Immature natural killer cell (primary cell): ENCODE data around the gene ERCC2. TPM values are rescaled to one million over a fixed set of nuclear protein-coding genes. Genes with fewer than 3 reads are reported as not detected.
"Not testable (repeated sequence)": the region's sequence is repeated elsewhere in the genome, so short reads cannot be mapped to it uniquely, and the experiment has no call there.

Experiments
- DNase-seq, 3 donors: peaks; one replicate each; pipeline ENCODE4 v3.0.0; 2022; ENCODE audit warnings: mixed read lengths in 1 of 3
- H3K27ac Mint-ChIP-seq, 6 donors: one replicate each; pipeline ENCODE4 v1.8.0; 2020; ENCODE audit warnings: mixed read lengths in 6 of 6, mild to moderate bottlenecking in 5 of 6, inconsistent platforms in 4 of 6, moderate library complexity in 3 of 6
- H3K27me3 Mint-ChIP-seq, 3 donors: one replicate each; pipeline ENCODE4 v1.8.0; 2020 to 2021; ENCODE audit warnings: low read depth in 3 of 3, mild to moderate bottlenecking in 3 of 3, mixed read lengths in 3 of 3, moderate library complexity in 3 of 3, inconsistent platforms in 1 of 3
- H3K36me3 Mint-ChIP-seq, 3 donors: one replicate each; pipeline ENCODE4 v1.8.0; 2020; ENCODE audit warnings: mixed read lengths in 3 of 3, inconsistent platforms in 2 of 3, mild to moderate bottlenecking in 2 of 3
- H3K4me1 Mint-ChIP-seq, 2 donors: one replicate each; pipeline ENCODE4 v1.8.0; 2020; ENCODE audit warnings: inconsistent platforms in 2 of 2, mild to moderate bottlenecking in 2 of 2, mixed read lengths in 2 of 2, moderate library complexity in 1 of 2
- H3K4me3 Mint-ChIP-seq, 5 donors: one replicate each; pipeline ENCODE4 v1.8.0; 2020; ENCODE audit warnings: mild to moderate bottlenecking in 5 of 5, mixed read lengths in 5 of 5, inconsistent platforms in 3 of 5, moderate library complexity in 3 of 5
- H3K9me3 Mint-ChIP-seq, 6 donors: one replicate each; pipeline ENCODE4 v1.8.0; 2020; ENCODE audit warnings: mild to moderate bottlenecking in 6 of 6, mixed read lengths in 6 of 6, inconsistent platforms in 4 of 6, moderate library complexity in 3 of 6
- polyA plus RNA-seq, 3 donors: library from polyadenylated mRNA; unstranded; fragments of 300-500 nt; fragmentation: Illumina TruSeq; gene quantifications; one replicate each; pipeline ENCODE4 v1.2.3, GENCODE V29; 2021

ERCC2 gene
- polyA plus RNA-seq, 3 donors from 2014 or later: 2.4 to 8.7 (median 3.1) TPM

DNA sequence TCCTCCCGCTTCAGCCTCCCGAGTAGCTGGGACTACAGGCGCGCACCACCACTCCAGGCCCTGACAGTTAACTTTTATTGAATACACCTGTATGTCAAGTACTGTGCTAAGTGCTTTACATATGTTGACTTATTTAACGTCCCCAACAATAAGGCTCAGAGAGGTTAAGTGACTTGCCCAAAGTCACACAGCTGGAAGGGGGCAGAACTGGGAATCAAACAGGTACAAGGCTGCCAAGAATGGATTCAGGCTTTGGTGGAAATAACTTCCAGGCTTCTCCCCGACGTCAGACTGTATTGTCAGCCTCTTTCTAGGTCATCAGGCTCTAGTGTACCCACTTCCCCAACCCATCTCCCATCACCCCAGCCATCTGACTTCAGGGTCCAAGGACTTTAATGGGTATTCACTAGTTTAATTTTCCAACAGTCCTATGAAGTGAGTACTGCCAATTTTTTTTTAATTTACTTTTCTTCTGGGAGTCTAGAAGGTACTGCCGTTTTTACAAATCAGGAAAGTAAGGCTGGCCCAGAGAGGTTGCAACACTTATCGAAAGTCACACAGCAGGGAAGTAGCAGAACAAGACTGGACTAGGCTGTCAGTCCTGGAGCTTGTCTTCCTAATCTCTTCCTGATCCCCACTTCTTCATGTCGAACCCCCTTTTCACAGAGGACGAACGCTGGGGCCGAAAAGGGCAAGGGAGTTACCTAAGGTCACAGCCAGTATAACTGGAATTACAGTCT lies 42.8 kb downstream of the ERCC2 start:
- peaks cover 0 to 2% (median 1%) of the 10 kb centered on the region in 3 donors for H3K27me3 Mint-ChIP-seq
- DNase-seq: no peak
- no peaks in the 10 kb centered on the region for H3K36me3 Mint-ChIP-seq
- H3K4me3 Mint-ChIP-seq: no peak overlapping the region
- no peaks in the 10 kb centered on the region for H3K9me3 Mint-ChIP-seq
- H3K4me1 Mint-ChIP-seq: no peaks in the 10 kb centered on the region
- H3K27ac Mint-ChIP-seq: no peak overlapping the region

DNA sequence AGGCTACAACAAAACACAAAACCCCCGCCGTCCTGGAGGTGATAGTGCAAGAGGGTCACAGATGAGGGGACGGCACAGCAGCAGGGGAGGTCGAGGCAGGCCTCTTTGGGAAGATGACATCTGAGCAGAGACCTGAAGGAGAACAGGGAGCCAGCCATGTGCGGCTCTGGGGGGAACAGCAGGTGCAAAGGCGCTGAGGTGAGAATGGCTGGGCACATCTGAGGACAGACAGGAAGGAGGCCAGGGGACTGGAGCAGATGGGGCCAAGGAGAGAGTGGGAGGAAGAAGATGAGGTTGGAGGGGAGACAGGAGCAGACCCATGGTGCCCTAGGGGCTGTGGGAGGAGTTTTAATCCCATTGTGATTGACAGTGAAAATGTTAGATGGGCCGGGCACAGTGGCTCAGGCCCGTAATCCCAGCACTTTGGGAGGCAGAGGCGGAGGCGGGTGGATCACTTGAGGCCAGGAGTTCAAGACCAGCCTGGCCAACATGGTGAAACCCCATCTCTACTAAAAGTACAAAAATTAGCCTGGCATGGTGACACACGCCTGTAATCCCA lies 45.9 kb downstream of the ERCC2 start:
- DNase-seq: no peak
- Mint-ChIP-seq H3K4me1 (no peaks in the 10 kb centered on the region), H3K27me3 (peaks cover 4 to 5% (median 4%) of the 10 kb centered on the region in 3 donors), H3K36me3 (no peaks in the 10 kb centered on the region), H3K9me3 (no peaks in the 10 kb centered on the region), H3K4me3 (no peak overlapping the region), H3K27ac (no peak overlapping the region)

DNA sequence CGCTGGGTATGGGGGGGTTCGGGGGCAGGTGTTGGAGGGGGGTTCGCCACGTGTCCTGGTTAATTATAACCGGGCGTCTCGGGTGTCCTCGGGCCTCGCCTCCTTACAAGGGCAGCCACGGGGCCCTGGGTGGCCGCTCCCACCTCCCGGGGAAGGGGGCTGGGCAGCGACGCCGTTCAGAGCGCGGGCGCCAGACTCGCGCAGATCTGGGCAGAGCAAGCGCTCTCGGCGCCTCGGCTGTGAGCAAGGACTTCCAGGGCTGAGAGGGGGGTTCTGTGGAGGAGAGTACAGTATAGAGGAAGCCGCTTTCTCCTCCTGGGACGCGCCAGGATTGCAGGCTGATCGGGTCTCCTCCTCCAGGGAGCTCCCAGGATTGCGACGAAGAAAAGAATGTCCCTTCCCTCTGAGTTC lies 46.7 kb downstream of the ERCC2 start:
- Mint-ChIP-seq H3K27ac (no peak overlapping the region), H3K27me3 (peaks cover 2 to 7% (median 4%) of the 10 kb centered on the region in 3 donors), H3K36me3 (no peaks in the 10 kb centered on the region), H3K9me3 (no peaks in the 10 kb centered on the region), H3K4me3 (no peak overlapping the region), H3K4me1 (no peaks in the 10 kb centered on the region)
- DNase-seq: no peak

DNA sequence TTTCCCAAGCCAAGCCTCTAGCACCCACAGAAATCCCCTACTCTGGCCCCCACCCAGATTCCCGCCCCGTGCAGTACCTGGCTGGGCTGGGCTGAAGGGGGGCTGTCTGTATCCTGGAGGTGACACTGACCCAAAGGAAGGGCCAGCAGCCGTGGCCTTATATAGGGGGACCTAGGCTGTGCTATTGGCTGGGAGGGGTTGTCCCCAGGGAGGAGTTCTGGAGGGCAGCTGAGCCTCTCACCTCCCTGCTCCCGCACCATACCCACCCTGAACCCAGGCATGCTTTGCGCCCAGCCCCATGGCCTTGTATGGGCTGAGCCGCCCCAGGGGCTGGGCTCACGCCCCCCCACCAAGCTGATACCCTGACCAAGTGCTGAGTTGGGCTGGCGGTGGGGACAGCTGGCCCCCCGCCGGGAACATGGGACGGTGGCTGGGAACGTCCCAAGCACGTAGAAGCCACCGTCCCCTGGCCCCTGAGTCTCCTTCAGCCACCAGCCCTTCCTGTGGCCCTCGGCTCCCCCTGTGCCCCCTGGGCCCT lies 47.6 kb downstream of the ERCC2 start, which contains the start of gene CKM:
Gene CKM, minus strand, starts transcription at position 132 of the 538 bp plus-strand sequence. CDS start 3,162 bp downstream, outside the sequence.
- H3K36me3 Mint-ChIP-seq: no peaks in the 10 kb centered on the region
- H3K9me3 Mint-ChIP-seq: no peaks in the 10 kb centered on the region
- DNase-seq: no peak
- no peak within 1 kb of the TSS for H3K27ac Mint-ChIP-seq
- peaks cover 4 to 9% (median 4%) of the 10 kb centered on the region in 3 donors for H3K27me3 Mint-ChIP-seq
- no peak within 1 kb of the TSS for H3K4me3 Mint-ChIP-seq
- no peaks in the 10 kb centered on the region for H3K4me1 Mint-ChIP-seq

DNA sequence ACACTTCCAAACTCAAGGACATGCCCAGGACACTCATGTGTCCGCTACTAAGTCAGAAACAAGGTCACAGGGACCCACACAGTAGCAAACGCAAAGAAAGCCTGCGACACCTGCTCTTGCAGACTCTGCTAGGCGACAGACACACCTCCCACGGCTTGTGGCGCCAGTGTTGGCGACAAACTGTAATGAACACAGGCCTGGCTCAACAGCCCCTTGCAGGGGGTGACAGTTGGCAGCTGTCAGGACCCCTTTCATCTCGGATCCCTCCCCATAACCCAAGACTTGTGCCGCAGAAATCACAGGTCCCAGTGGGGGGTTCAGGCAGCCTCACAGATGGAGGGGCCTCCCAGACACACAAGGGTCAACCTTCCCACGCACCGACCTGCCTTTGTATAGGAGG lies 48.1 kb downstream of the ERCC2 start:
- DNase-seq: no peak

DNA sequence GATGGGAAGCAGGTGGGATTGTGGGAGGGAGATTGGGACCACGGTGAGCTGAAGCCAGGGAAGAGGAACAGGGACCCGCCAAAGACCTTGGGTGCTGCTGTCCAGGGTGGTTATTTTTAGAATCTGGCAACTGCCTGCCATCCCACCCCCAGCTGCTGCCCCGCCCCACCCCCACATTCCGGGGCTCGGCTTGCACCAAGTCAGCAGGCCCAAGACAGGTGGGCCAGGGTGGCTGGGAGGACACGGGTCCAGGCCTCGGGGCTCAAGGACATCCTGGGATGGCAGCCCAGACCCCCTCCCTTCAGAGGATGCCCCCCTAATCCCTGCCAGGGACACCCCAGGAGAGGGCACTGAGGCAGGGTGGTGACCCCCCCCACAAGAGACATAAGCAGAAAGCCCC lies 48.5 kb downstream of the ERCC2 start:
- H3K36me3 Mint-ChIP-seq: no peaks in the 10 kb centered on the region
- H3K4me1 Mint-ChIP-seq: no peaks in the 10 kb centered on the region

More for the DNA sequence above, 48.1 kb downstream of the ERCC2 start:
- Mint-ChIP-seq H3K27me3 (peaks cover 4 to 9% (median 4%) of the 10 kb centered on the region in 3 donors), H3K4me3 (no peak overlapping the region), H3K9me3 (no peaks in the 10 kb centered on the region), H3K36me3 (no peaks in the 10 kb centered on the region), H3K27ac (no peak overlapping the region), H3K4me1 (no peaks in the 10 kb centered on the region)

DNA sequence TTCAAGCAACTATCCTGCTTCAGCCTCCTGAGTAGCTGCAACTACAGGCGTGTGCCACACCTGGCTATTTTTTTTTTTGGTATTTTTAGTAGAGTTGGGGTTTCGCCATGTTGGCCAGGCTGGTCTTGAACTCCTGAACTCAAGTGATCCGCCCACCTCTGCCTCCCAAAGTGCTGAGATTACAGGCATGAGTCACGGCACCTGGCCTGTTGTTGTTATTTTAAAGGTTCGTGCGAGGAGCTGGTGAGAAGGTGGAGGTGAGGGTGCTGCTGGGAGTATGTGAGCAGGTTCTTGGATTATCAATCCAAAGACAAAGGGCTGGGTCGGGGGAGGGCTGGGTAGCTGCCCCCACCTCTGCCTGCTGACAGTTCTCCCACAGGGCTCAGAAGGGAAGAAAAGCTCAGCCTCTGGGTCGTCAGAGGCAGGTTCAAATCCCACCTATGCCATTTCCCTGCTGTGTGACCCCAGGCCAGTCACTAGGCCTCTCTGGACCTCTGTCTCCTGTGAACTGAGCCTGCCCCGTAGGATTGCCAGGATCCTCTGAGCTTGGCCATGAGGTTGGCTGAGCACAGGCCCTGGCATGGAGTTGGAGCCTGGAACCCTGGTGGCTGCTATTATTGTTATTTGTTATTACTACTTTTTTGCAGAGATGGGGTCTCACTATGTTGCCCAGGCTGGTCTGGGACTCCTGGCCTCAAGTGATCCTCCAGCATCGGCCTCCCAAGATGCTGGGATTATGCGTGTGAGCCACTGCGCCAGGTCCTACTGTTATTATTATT lies 49.2 kb downstream of the ERCC2 start:
- no peak overlapping the region for H3K27ac Mint-ChIP-seq
- no peak overlapping the region for H3K4me3 Mint-ChIP-seq
- no peak for DNase-seq
- H3K36me3 Mint-ChIP-seq: no peaks in the 10 kb centered on the region
- H3K4me1 Mint-ChIP-seq: no peaks in the 10 kb centered on the region
- no peaks in the 10 kb centered on the region for H3K9me3 Mint-ChIP-seq
- peaks cover 4 to 11% (median 6%) of the 10 kb centered on the region in 3 donors for H3K27me3 Mint-ChIP-seq

More for the DNA sequence above, 48.5 kb downstream of the ERCC2 start:
- H3K4me3 Mint-ChIP-seq: no peak overlapping the region
- peaks cover 4 to 11% (median 4%) of the 10 kb centered on the region in 3 donors for H3K27me3 Mint-ChIP-seq
- no peaks in the 10 kb centered on the region for H3K9me3 Mint-ChIP-seq
- no peak overlapping the region for H3K27ac Mint-ChIP-seq
- DNase-seq: no peak

DNA sequence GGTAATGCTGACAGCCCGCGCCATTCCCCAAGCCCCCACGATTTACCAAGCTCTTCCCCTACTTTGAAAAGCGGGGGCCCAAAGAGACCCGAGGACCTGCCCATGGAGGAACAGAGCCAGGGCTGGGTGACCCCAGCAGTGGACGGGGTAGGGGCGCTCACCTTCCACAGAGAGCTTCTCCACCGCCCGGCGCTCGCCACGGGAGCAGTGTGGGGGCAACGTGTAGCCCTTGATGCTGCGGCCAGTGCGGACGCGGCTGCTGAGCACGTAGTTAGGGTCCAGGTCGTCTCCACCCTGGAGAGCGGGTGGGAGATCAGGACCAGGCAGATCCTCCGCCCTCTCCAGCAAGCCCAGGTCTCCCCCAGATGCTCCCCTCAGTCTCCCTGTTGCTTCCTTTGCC lies 55.1 kb downstream of the ERCC2 start:
- Mint-ChIP-seq H3K4me1 (no peaks in the 10 kb centered on the region), H3K27me3 (peaks cover 2 to 8% (median 4%) of the 10 kb centered on the region in 3 donors), H3K27ac (no peak overlapping the region), H3K4me3 (no peak overlapping the region), H3K9me3 (no peaks in the 10 kb centered on the region), H3K36me3 (no peaks in the 10 kb centered on the region)
- no peak for DNase-seq

DNA sequence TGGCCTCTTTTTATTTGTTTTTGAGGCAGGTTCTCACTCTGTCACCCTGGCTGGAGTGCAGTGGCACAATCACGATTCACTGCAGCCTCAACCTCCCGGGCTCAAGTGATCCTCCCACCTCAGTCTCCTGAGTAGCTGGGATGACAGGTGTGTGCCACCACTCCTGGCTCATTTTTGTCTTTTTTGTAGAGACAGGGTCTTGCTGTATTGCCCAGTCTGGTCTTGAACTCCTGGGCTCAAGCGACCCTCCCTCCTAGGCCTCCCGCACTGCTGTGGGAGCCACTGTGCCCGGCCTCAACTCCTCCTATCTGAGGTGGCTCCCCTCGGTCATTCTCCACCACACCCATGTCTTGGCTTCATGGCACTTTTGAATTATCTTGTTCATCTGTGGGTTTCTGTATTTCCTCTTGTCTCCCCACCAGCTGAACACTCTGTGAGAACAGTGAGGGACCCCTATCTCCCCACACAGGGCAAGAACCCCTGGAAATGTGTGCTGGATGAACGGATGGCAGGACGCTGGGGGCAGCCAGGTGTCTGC lies 55.6 kb downstream of the ERCC2 start:
- Mint-ChIP-seq H3K27ac (no peak overlapping the region), H3K4me3 (no peak overlapping the region), H3K9me3 (no peaks in the 10 kb centered on the region), H3K27me3 (peaks cover 2 to 8% (median 4%) of the 10 kb centered on the region in 3 donors), H3K4me1 (no peaks in the 10 kb centered on the region), H3K36me3 (no peaks in the 10 kb centered on the region)
- no peak for DNase-seq

DNA sequence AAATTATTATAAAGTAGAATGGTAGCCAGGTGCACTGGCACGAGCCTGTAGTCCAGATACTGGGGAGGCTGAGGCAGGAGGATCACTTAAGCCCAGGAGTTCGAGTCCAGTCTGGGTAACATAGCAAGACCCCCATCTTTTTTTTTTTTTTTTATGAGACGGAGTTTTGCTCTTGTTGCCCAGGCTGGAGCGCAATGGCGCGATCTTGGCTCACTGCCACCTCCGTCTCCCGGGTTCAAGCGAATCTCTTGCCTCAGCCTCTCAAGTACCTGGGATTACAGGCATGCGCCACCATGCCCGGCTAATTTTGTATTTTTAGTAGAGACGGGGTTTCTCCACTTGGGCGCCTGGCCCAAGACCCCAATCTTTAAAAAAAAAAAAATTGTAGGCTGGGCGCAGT lies 58.1 kb downstream of the ERCC2 start:
- H3K27me3 Mint-ChIP-seq, H3K36me3 Mint-ChIP-seq: not testable (repeated sequence)

DNA sequence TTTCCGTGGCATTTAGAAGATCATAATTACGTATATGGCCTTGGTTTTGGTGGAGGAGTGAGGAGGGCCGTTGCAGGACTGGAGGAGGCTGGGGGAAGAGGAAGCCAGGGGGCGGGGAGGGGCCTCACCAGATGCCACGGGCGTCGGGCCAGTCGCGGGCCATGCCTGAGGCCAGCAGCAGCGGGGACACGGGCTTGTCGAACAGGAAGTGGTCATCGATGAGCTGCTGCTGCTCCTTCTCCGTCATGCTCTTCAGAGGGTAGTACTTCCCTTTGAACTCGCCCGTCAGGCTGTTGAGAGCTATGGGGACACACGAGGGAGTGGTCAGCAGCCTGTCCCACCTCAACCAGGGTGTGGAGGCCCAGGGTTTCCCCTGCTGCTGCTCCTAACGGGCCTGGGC lies 58.8 kb downstream of the ERCC2 start:
- Mint-ChIP-seq H3K4me3 (no peak overlapping the region), H3K9me3 (no peaks in the 10 kb centered on the region), H3K4me1 (no peaks in the 10 kb centered on the region), H3K36me3 (no peaks in the 10 kb centered on the region), H3K27ac (no peak overlapping the region), H3K27me3 (peaks cover 0 to 2% (median 1%) of the 10 kb centered on the region in 3 donors)
- DNase-seq: no peak

More for the DNA sequence above, 58.1 kb downstream of the ERCC2 start:
- H3K4me3 Mint-ChIP-seq, H3K27ac Mint-ChIP-seq, DNase-seq, H3K9me3 Mint-ChIP-seq, H3K4me1 Mint-ChIP-seq: not testable (repeated sequence)

DNA sequence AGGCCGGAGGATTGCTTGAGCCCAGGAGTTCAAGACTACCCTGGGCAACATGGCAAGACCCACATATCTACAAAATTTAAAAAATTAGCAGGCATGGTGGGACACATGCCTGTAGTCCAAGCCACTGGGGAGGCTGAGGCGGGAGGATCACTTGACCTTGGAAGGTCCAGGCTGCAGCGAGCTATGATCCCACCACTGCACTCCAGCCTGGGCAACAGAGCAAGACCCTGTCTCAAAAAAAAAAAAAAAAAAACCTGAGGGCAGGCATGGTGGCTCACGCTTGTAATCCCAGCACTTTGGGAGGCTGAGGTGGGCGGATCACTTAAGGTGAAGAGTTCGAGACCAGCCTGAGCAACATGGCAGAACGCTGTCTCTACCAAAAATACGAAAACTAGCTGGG lies 61.1 kb downstream of the ERCC2 start:
- not testable (repeated sequence) for H3K4me1 Mint-ChIP-seq, H3K36me3 Mint-ChIP-seq, H3K4me3 Mint-ChIP-seq, H3K27me3 Mint-ChIP-seq, DNase-seq, H3K27ac Mint-ChIP-seq, H3K9me3 Mint-ChIP-seq

DNA sequence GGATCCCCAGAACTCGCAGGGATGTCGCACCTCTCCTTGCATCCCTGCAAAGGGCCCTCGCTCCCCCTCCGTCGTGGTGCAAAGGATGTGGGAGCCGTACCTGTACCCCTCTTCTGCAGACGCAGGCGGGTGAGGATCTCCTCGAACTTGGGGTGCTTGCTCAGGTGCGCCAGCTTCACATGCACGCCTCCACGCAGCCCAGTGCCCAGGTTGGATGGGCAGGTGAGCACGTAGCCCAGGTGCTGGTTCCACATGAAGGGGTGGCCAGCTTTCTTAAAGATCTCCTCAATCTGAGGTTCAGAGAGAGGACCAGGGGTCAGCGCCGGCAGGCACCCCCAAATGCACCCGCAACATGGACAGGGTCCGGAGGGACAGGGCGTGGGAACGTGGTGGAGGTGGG lies 63.0 kb downstream of the ERCC2 start:
- H3K4me3 Mint-ChIP-seq: no peak overlapping the region
- no peaks in the 10 kb centered on the region for H3K9me3 Mint-ChIP-seq
- no peak for DNase-seq
- H3K27me3 Mint-ChIP-seq: peaks cover 0 to 2% (median 0%) of the 10 kb centered on the region in 3 donors
- no peaks in the 10 kb centered on the region for H3K4me1 Mint-ChIP-seq
- peaks cover 0 to 7% (median 5%) of the 10 kb centered on the region in 3 donors for H3K36me3 Mint-ChIP-seq
- H3K27ac Mint-ChIP-seq: no peak overlapping the region
